NT2/D1 (cell line): ENCODE results near the gene DESI2.
"Not testable (repeated sequence)": the region's sequence is repeated elsewhere in the genome, so short reads cannot be mapped to it uniquely, and the experiment has no call there.

Source experiments
- SUZ12 ChIP-seq: IDR thresholded peaks from 2 replicates; pipeline ENCODE4 v1.6.1; 2011; ENCODE audit not compliant: insufficient read length, insufficient read depth; ENCODE audit errors: extremely low read depth
- YY1 ChIP-seq: IDR thresholded peaks from 2 replicates; pipeline ENCODE4 v1.6.1; 2011; ENCODE audit not compliant: insufficient read length, insufficient read depth
- ZNF274 ChIP-seq: IDR thresholded peaks from 2 replicates; pipeline ENCODE4 v1.6.1; 2011; ENCODE audit warnings: mild to moderate bottlenecking, low read depth, low read length

- TF ChIP-seq ZNF274, YY1, SUZ12: not testable (repeated sequence)
Measured at GRCh38 chr1:244661569-244662312, 8.8 kb downstream of the DESI2 start.
